HG02588 (cell line): ENCODE results near the gene MAP2K5.
"Not testable (repeated sequence)": the region's sequence is repeated elsewhere in the genome, so short reads cannot be mapped to it uniquely, and the experiment has no call there.

Experiments
- ATAC-seq: cut with Tn5 transposase; IDR thresholded peaks from one replicate; pipeline ENCODE4 v1.9.1; 2021; ENCODE audit warnings: mild to moderate bottlenecking, moderate library complexity; ENCODE audit not compliant: unreplicated experiment

MAP2K5 gene

DNA sequence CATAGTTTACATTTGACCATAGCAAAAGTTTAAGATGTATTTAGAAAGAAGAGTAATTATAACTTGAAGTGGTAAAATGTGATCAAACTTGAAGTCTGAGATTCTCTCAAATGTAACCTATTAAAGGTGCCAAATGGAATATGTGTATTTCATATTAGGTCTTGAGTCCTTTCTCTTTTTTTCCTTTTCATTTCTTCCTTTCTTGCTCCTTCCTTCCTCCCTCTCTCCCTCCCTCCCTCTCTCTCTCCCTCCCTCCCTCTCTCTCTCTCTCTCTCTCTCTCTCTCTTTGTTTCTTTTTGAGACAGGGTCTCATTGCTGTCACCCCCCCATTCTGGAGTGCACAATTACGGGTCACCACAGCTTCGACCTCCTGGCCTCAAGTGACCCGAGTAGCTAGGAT lies 47.7 kb downstream of the MAP2K5 start:
- ATAC-seq = no peak

DNA sequence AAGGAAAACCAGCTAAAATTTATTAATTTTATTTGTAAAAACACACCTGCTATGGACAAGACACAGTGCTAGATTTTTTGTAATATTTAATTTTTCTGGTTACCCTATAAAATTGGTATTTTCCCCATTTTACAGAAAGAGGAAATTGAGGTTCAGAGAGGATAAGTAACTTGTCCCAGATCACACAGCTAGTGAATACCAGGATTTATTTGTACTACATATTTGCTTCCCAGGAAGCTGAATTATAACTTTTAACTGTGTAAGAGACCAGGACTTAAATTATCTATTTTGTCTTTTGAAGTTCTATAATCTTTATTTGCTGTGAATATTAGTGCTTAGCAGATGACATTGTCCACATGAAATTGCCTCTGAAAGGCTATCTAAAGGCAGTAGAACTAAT lies 49.7 kb downstream of the MAP2K5 start:
- no peak for ATAC-seq

DNA sequence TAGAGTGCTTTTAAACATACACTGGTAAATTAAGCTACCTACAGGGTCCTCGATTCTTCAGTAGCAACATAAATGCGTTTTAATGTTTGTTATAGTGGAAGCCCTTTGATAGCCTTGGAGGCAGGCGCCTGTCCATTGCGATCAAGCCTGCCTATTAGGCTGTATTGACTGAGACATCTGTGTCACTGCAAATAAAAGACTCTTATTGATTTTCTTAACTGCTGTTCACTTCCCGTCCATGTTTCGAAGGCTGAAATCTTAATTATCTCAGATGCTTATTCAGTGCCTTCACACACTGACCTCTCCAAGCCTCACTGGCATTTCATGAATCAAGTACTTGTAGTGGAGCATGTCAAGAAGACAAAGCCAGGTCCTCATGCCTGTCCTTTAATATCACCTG lies 51.1 kb downstream of the MAP2K5 start:
- no peak for ATAC-seq

DNA sequence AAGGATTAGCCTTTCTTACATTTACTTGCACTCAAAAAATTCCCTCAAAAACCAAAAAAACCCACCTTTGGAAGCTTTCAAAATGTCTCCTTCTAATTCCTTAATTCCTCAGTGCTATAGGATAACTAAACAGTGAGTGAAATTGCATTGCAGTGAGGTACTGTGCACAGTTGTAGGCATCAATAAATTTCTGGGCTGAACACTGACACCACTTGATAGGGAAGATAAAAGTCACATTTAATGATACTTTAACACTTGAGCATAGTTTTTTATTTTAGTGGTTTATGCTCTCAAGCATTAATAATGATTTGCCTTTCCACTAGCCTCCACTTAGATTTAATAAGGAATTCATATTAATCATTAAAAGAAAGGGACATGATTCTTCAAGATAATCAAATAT lies 52.3 kb downstream of the MAP2K5 start:
- no peak for ATAC-seq

DNA sequence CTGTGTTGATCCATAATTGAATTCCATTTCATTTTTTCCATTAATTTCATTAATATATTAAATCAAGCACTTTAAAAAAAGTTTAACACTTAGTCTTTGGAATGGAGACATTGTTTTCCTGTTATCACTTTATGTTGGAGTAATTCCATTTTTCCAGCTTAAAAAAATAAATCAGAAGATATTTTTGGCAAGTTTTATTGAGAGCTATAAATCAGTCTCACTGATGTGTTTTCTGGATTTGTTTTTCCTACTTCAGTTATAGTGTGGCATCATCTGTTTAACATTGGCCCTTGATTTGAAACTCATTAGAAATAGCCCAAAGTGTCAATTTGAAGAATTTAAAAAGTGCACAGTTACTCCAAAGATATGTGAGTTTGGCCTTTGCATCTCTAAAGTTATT lies 53.1 kb downstream of the MAP2K5 start:
- ATAC-seq = no peak

DNA sequence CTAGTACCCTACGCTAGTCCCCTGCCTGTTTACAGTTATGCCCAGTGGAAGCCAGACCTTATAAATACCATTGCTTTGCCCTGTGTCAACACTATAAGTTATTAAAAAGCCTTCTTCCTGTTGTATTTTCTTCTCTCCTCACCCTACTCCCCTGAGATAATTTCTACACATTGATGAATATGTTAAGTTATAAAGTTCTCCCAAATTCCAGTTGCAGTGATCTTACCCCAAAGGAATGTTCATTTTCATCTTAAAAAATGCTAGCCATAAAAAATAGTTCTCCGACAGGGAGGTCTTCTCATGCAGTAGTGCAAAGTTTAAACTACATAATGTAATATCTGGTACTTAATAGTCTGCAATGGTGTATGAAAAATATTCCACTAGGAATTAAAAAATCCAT lies 58.6 kb downstream of the MAP2K5 start:
- ATAC-seq = no peak

DNA sequence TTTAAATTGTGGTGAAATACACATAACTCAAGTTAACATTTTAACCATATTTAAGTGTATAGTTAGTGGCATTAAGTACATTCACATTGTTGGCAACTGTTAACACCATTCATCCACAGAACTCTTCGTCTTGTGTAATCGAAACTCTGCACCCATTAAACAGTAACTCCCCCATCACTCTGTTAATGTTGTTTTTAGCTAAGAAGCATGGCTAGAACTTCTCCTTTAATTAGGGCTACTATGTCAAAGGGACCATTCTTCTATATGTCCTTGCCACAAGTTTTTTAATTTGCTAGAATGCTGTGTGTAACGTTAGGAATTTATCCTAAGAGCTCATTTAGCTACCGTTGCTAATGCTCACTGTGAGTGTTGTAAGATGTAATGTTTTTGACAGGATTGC lies 60.6 kb downstream of the MAP2K5 start:
- no peak for ATAC-seq

DNA sequence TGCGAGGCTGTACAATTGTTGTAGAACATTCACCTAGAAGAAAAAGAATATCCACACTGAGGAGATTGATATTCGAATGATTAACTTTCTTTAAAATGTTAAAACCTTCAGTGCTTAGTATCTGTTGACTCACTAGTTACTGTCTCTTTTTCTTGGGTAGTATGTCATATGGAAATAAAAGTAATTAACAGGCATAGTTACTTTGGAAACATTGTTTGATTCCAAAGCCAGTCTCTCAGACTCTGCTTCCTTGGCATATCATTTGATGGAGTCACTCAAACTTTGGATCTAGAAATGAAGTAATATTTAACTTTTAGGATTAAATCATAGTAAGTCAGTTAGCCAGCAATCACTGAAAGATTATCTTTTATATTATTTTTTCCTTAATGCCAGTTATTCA lies 63.4 kb downstream of the MAP2K5 start:
- no peak for ATAC-seq

DNA sequence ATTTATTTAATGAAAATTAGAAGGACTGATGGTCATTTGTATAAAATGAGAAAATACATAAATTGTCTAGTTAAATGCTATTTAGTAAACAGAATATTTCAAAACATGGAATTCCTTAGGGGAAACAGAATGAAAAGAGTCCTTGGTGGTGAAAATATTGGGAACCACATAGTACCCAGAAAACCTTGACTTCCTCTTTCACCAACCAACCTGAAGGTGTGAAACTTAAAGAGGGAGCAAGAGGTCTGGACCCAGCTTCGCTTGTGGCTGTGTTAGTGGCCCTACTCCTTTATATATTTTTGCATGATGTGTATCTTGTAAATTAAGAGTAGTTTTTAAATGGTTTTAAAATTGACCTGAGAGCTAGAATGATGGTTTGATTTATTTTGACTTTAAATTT lies 64.2 kb downstream of the MAP2K5 start:
- ATAC-seq = no peak

DNA sequence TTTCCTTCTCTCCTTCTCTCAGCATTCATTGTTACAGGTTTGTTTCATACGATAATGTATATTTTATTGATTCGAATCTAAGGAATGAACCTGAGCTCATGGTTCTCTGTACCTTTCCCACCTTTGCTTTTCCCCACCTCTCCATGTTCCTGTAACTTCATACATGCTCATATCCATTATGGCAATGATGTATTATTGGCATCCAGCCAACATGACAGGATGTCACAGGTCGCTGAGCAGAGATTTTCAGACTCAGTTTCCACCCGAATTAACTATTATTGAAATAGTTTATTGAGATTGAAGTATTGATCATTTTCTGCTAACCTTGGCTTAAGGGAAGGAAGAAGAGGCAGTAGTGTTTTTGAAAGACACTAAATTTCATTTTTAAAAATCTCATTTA lies 64.8 kb downstream of the MAP2K5 start:
- no peak for ATAC-seq

DNA sequence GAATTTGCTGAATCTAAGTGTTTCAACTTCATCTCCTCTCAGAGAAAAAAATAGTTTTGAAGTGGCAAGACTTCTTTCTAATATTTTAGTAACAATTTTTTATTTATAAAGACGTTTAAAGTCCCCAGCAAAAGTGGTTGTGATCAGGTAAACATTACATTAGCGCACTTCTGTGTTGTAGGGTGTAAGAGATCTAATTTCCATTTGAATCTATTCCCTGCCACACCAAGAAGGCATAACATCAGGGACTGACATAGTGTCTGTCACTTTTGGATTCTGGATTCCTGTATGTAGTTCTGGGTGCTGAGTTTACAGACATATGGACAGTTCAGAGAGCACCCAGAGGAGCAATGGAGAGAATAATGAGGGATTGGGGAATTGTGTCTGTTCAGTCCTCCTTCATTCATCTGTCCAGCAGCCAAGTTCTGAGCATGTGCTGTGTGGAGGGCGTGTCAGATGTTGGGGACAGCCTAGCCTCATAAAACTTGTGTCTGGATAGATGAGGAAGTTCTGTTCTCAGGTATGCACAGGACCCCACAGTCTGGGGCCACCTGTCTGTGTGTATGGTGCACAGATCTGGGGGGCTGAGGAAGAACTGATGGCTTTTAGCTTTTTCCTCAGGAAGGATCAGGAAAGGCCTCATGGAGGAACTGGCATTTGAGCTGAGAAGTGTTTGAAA lies 65.6 kb downstream of the MAP2K5 start:
- ATAC-seq = no peak

DNA sequence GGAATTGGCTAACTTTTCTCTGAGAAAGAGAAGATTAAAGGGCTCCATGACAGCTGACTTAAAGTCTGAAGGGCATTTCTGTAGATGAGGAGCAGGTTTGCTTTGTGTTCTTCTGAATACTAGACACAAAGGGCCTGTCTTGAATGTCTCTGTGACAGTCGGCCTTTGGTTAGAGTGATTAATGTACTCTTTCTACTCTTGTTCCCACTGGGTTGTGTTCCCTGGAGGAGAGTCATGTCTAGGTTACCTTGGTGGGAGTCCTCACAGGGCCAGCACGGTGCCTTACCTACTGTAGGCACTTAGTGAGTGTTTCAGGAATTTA lies 66.1 kb downstream of the MAP2K5 start:
- ATAC-seq = no peak

DNA sequence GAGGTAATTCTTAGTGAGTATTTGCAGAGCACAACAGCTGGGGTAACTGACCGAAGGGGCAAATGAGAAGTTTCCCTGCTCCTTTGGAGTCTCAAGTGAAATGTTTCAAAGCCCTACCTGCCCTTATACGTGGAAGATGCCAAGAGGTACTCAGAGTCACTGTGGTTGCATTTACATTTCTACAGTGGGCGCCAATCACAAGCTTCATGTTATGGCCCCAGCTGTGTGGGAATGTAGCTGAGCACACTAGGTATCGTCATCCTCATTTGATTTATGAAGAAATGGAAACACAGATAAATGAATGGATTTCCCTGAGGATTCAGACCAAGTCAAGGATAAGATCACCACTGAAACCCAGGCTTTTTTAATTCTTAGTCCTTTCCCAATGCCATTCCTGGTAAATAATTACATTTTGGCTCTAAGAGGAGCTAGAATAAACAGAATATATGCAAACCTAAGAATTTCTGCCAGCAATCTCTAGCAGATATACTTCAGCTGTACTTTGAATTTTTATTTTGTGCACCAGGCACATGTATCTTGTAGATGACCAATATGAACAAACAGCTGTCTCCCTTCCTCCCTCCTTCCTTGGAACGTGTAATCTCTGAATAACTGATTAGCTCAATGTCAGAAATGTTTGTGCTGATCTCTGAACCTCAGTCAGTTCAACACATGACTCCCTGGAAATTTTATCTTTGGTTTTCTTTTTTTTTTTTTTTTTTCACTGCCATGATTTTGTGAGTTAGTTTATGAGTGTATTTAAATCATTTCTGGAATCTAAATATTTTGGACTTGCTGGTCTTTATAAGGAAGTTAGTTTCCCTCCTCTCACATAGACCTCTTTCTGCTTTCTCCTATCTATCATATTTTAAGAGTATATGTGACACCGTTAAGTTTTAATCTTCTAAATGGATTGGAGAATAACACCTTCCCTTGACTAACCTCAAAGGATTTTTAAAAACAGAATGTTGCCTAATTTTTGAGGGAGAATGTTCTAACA lies 69.2 kb downstream of the MAP2K5 start:
- no peak for ATAC-seq

DNA sequence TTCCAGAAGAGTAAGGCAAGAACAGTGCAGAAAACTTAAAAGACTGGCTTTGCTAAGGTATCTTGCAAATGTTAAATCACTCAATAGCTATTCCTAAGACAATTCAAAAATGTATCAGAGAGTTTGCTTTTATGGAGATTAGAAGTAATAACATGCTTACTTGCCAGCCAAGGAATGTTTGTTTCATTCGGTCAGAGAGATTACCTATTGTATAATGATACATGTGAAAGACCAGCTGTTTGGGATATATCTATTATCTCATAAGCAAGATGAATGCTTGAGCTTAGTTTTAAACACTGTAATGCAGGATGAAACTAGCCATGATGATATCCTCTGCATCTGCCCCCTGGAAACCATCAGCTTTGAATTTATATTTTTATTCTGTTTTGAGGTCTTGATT lies 70.7 kb downstream of the MAP2K5 start:
- ATAC-seq = no peak

DNA sequence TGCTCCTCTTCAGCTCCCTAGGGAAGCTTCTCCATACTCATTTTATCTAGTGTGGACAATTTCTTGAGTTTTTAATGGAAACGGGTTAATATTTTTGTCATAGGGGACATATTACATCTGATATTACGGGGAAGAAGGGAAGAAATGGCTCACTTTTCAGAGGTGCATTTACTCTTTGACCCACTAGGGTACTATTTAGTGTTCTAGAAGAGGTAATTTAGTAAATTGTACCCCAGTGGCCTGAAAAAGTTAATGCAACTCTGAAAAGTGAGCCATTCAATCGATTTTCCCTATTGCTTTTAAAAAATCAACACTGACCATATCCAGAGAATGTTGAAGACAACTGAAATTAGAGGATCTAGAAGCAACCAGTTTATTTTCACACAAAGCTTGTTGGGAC lies 71.2 kb downstream of the MAP2K5 start:
- ATAC-seq = no peak

DNA sequence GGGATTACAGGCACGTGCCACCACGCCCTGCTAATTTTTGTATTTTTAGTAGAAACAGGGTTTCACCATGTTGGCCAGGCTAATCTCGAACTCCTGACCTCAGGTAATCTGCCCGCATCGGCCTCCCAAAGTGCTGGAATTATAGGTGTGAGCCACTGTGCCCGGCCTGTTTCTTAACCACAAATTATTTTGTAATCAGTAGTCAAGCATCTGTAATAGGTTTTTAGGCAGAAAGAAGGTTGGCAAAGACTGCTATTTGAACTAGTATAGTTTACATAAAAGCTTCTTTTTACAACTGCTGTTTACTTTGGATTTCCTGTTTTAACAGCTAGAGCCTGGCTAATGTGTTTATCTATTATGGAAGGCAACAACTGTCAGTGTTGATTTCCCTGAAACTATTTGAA lies 72.6 kb downstream of the MAP2K5 start:
- ATAC-seq = not testable (repeated sequence)

DNA sequence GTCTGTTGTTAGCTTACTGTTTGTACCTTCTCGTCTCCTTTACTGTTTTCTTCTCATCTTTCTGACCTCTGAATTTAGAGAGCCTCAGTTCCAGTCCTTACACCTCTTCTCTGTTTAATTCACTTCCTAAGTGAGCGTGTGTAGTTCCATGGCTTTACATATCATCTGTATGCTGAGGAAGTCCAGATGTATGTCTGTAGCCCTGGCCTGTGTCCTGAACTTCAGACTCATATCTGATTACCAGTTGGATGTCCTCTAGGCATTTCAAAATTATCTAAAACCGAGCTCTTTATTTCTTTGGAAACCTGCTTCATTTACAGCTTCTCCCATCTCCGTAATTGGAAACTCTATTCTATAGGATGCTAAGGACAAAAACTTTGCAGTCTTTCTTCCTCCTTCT lies 75.8 kb downstream of the MAP2K5 start:
- no peak for ATAC-seq

DNA sequence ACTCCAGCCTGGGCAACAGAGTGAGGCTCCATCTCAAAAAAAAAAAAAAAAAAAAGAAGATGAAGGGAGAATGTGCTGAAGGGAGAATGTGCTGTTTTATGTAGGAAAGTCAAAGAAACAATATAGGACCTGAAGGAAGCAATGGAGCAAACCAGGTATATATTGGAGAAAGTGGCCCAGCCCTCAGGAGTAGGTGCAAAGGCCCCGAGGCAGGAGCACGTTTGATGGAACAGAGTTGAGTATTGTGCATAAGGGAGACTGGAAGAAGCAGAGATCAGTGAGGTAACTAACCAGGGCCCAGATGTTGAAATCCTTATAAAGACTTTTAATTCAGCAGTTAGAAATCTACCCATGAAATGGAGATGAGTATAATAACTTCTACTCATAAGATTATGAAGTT lies 79.6 kb downstream of the MAP2K5 start:
- no peak for ATAC-seq

DNA sequence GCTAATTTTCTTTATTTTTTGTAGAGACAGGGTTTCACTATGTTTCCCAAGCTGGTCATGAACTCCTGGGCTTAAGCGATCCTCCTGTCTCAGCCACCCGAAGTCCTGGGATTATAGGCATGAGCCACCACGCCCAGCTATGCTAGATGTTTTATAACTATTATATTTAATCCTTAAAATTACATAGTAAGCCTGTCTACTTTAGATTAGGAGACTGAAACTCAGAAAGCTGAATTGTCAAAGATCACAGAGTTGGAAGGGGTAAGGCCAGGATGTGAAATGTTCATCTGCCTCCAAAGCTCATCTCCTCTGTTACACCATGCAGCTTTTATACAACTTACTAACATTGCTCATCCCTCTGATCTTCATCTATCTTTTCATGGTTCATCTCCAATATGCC lies 89.8 kb downstream of the MAP2K5 start:
- ATAC-seq = no peak

DNA sequence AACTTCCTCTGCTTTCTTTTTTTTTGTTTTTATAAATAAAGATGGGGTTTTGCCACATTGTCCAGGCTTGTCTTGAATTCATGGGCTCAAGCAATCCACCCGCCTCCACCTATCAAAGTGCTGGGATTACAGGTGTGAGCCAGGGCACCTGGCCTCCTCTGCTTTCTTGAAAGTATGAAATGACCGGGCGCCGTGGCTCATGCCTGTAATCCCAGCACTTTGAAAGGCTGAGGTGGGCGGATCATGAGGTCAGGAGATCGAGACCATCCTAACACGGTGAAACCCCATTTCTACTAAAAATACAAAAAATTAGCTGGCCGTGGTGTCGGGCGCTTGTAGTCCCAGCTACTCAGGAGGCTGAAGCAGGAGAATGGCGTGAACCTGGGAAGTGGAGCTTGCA lies 93.4 kb downstream of the MAP2K5 start:
- not testable (repeated sequence) for ATAC-seq

DNA sequence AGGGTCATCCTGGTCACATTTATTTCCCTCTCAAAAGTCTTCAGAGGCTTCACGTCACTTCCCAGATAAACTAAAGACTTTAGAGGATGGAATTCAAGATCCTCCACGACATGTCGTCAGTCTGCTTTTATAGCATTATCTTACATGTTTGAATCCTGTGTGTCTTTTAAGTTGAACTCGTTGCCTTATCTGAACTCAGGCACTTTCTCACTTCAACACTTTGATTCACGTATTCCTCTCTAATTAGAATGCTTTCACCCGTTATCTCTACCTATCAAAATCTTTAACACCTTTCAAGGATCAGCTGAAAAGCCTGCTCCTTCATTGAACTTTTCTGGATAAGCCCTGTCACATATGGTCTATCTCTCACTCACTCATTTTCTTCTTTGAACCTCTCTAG lies 97.1 kb downstream of the MAP2K5 start:
- ATAC-seq = no peak

DNA sequence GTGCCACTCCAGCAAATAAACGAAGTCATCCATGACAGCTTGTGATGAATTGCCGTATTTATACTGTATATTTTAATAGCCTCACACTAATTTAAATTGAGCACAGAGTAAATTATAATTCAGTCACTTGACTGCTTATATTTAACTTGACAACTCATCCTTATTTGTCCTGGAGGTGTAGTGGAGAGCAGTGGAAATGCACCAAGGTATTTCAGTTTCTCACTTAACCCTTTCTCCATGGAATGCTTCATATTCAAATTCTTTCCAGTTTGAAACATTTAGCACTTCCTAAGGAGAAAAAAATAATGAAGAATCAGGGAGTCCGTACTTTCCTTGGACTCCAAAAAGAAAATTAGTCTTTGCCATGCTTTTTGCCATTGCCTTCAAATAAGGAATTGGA lies 99.0 kb downstream of the MAP2K5 start:
- ATAC-seq = no peak
